Stimulated activated CD8-positive, alpha-beta memory T cell treated with anti-CD3 and anti-CD28 coated beads, Interleukin-4, amount 100 ng/mL, for 1 hour (primary cell): Measurements from ENCODE around the gene ADAM15.

Experiments
- DNase-seq, 2 donors: peaks; one replicate each; pipeline ENCODE4 v3.0.0-alpha.2; 2020; ENCODE audit warnings: low read depth in 2 of 2, low spot score in 1 of 2

Gene ADAM15

GRCh38 chr1:155084722-155085503 is 33.8 kb downstream of the ADAM15 start:
- DNase-seq = peak; percentile 81

- DNase-seq = peak in 1 of 2 donors; percentile 63
These were observed 34.5 kb downstream of the ADAM15 start for GRCh38 chr1:155085504-155086127.

GRCh38 chr1:155086128-155086741 is 35.1 kb downstream of the ADAM15 start:
- peak in 1 of 2 donors; percentile 60 for DNase-seq

- DNase-seq = no peak
These were observed 35.9 kb downstream of the ADAM15 start for GRCh38 chr1:155086856-155087535.

GRCh38 chr1:155091071-155092051 is 40.2 kb downstream of the ADAM15 start:
- DNase-seq = peak; percentile 65 to 70

GRCh38 chr1:155092131-155092530 is 41.0 kb downstream of the ADAM15 start:
- DNase-seq = no peak

- DNase-seq = no peak
These were observed 41.5 kb downstream of the ADAM15 start for GRCh38 chr1:155092641-155093040.

- DNase-seq = no peak
These were observed 43.0 kb downstream of the ADAM15 start for GRCh38 chr1:155093911-155094621.

GRCh38 chr1:155094622-155094948 is 43.5 kb downstream of the ADAM15 start:
- DNase-seq = no peak

GRCh38 chr1:155099331-155099730 is 48.2 kb downstream of the ADAM15 start:
- no peak for DNase-seq

GRCh38 chr1:155103325-155103724 is 52.2 kb downstream of the ADAM15 start:
- DNase-seq = no peak

GRCh38 chr1:155104605-155105534 is 53.8 kb downstream of the ADAM15 start:
- DNase-seq = no peak

GRCh38 chr1:155105604-155106011 is 54.5 kb downstream of the ADAM15 start:
- DNase-seq = no peak

- DNase-seq = no peak
These were observed 55.7 kb downstream of the ADAM15 start for GRCh38 chr1:155106862-155107261.

- DNase-seq = no peak
These were observed 56.5 kb downstream of the ADAM15 start for GRCh38 chr1:155107309-155108264.

GRCh38 chr1:155108296-155108695 is 57.2 kb downstream of the ADAM15 start:
- DNase-seq = no peak

- no peak for DNase-seq
These were observed 59.3 kb downstream of the ADAM15 start for GRCh38 chr1:155110381-155110780.

- no peak for DNase-seq
These were observed 59.7 kb downstream of the ADAM15 start for GRCh38 chr1:155110826-155111225.
